Ovary (tissue), 3 donors: ENCODE data around the gene ATXN10.

Experiments
- CTCF ChIP-seq, 3 donors: fragments of 450-650 bp in 2 of 3; fragments of 200-600 bp in 1 of 3; IDR thresholded peaks; one replicate each; pipeline versions ENCODE4 v1.5.1 to v1.8.0; 2016 to 2022; ENCODE audit warnings: antibody characterized with exemption in 3 of 3, mild to moderate bottlenecking in 1 of 3
- EP300 ChIP-seq: sonication (generic); formaldehyde crosslinking; IDR thresholded peaks from one replicate; pipeline ENCODE4 v1.6.1; 2017; ENCODE audit warnings: antibody characterized with exemption
- POLR2A ChIP-seq: fragments of 450-650 bp; IDR thresholded peaks from one replicate; pipeline ENCODE4 v1.6.1; 2017; ENCODE audit warnings: antibody characterized with exemption, mild to moderate bottlenecking, moderate library complexity
- donor health status: DM: no; HTN: no; CAD: no.

DNA sequence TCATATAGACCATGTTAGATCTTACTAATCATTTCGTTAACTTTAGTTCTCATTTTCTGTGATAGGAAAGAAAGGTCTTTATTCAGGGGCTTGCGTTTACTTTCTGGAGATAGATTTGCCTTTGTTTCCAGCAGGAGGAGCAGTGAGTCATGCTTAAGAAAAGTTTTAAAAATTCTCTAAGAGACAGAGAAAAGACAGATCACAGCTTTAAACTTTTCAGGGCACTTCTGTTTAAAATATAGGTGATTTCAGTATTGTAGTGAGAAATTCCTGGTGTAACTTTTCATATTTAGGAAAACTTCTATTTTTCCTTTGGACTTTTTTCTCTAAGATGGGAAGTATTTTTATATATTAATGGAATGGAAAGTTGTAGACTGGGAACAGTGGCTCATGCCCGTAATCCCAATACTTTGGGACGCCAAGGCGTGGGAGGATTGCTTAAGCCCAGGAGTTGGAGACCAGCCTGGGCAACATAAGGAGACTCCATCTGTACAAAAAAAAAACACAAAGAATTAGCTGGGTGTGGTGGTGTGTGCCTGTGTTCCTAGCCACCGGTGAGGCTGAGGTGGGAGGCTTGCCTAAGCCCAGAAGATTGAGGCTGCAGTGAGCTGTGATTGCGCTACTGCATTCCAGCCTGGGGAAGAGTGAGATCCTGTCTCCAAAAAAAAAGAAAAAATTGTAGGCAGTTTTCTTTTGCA lies 60.3 kb downstream of the ATXN10 start:
- TF ChIP-seq CTCF (IDR thresholded peaks at IDR 0.05) (peak in 1 of 3 donors; percentile 30), EP300 (no peak), POLR2A (no peak)
